ENCODE measurements around the gene EMILIN2.

Gene EMILIN2

DNA sequence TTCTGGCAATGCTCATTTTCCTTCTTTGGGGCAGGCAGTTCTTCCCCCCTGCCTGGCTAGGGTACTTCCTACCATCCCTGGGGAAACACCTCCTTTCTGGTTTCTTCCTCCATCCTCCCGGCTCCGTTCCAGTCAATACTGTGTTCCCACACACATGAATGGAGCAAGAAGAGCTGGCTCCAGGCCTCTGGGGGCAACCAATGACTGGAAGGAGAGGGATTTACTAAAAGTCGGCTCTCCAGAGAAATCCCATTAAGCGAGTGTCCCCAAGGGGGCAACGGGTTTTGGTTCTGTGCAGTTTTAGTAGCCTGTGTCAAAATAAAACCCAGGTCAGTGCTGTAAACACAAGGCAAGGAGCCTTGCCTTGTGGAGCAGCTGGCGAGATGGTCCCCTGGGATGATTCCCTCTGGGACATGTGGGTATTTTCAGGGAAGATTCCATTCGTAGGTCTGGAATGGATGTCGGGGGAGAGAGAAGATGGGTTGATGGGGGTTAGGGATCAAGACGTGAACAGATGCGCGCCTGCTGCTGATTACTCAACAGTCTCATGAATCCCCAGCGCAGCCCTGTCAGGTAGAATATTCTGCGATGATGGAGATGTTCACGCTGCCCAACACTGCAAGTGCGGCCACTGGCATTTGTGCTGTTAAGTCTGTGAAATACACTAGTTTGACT, 32.0 kb downstream of the EMILIN2 start:
- DNase-seq (ENCODE audit: low read depth): no peak

DNA sequence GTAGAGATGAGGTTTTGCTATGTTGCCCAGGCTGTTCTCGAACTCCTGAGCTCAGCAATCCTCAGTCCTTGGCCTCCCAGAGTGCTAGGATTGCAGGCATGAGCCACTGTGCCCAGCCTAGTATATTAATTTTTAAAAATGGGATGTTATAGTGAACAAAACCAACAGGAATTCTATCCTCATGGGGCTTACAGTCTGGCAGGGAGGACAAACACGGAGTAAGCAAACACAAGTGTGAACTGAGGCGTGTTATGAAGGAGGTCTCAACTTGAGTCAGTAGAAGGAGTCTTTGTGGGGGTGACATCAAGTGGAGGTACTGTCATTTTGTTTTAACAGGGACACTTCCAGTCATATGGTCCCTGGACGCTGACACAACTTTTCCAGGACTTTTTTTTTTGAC, 33.1 kb downstream of the EMILIN2 start:
- DNase-seq (ENCODE audit: low read depth): no peak

DNA sequence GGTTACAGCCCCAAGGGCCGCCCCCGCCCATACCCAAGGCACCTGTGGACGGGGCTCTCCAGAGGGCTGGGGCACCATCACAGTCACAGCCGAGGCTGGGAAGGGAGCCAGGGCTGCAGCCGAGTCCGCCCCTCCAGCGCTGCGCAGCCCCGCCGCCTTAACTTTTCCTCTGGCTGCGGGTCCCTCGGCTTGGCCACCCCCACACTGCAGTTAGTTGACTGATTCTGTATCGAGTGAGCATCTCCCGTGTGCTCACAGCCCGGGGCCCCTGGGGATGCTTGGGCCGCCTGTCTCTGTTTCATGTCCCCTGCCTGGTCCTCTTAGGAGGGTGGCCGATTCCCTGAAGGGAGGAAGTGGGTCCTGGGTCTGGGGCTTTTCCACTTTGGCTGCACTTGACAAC, 33.7 kb downstream of the EMILIN2 start:
- DNase-seq (ENCODE audit: low read depth): no peak

DNA sequence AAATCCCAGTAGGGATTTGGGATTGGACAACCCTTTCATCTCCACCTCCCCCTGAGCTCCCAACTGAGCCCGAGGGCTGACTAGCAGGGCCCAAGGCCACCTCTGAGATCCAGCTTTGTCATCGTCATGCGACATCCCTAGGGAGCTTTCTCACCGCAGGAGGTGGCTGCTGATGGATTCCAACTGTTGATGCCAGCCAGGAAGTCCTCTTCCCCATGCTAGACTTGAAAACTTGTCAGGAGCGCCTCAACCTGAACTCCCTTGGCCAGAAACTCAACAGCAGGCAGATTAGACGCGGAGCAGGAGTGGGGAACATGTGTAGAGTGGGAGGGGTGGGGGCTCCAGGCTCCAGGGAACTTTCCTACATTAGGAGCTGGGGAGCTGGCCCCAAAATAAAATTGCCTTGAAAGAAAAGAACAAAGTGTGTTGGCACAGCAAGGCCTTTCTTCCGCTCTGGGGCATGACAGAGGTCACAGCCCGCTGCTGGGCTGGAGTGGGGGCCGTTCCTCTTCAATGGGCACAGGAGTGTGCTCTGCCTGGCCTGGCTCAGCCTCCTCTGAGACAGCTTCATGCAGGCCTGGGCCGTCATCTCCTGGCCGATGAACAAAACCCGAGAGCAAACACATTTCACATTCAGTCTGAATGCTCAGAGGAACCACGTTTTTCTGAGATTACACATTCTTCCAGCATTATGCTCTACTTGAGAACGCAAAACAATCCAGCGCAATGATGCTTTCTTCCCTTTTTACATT, 34.5 kb downstream of the EMILIN2 start:
- no peak for DNase-seq (ENCODE audit: low read depth)

GRCh38 chr18:2881840-2882195, 35.0 kb downstream of the EMILIN2 start:
- no peak for DNase-seq (ENCODE audit: low read depth)

DNA sequence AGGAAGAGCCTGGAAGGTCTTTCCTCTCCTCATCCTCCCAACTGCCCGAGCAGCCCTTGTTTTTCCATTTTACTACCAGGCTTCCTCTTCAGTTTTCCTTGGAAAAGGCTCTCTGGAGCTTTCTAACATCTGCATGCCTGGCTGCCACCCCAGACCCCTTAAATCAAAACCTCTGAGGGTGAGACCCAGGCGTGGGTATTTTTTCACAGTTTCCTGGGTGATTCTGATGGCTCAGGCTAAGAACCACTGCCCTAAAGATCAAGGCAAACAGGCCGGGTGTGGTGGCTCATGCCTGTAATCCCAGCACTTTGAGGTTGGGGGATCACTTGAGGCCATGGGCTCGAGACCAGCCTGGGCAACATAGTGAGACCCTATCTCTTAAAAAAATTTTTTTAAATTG, 35.4 kb downstream of the EMILIN2 start:
- no peak for DNase-seq (ENCODE audit: low read depth)

GRCh38 chr18:2883076-2883735, 36.4 kb downstream of the EMILIN2 start:
- DNase-seq (ENCODE audit: low read depth): no peak

- no peak for DNase-seq (ENCODE audit: low read depth)
These were observed 38.0 kb downstream of the EMILIN2 start for GRCh38 chr18:2884706-2885285.

DNA sequence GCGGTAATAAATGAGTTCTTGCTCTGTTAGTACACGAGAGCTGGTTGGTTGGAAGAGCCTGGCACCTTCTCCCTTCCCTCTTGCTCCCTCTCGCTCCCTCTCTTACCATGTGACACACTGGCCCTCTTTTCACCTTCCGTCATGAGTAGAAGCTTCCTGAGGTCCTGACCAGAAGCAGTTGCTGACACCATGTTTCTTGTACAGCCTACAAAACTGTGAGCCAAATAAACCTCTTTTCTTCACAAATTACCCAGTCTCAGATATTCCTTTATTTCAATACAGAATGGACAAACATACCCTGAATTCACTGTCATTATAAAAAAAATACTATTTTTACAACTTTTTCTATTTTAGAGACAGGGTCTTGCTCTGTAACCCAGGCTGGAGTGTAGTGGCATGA, 40.7 kb downstream of the EMILIN2 start:
- no peak for DNase-seq (ENCODE audit: low read depth)

DNA sequence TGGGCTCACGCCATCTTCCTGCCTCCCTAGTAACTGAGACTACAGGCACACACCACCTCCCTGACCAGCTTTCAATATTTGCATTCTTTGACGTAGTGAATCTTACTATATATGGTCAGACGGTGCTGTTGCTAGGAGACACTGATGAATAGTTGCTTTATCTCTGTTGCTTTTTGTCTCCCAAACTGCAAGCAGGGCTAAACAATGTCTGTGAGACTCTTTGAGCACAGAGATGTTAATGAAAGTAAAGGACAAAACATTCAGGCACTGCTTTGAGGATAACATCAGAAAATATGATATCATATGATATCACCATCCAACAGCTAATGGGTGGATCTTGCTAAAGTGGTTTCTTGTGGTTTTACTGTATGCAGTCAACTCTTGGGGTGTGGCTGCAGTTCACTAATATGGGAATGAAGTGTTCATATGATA, 43.0 kb downstream of the EMILIN2 start:
- DNase-seq (ENCODE audit: low read depth): no peak

DNA sequence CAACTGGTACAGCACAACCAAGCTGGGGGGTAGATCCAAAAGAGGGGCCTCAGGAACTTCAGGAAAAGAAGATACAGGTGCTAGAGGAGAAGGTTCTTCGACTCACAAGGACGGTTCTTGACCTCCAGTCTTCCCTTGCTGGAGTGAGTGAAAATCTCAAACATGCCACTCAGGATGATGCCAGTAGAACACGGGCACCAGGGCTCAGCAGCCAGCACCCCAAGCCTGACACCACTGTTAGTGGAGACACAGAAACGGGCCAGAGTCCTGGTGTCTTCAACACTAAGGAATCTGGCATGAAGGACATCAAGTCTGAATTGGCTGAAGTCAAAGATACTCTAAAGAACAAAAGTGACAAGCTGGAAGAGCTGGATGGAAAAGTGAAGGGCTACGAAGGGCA, 43.8 kb downstream of the EMILIN2 start:
- DNase-seq (ENCODE audit: low read depth): no peak

DNA sequence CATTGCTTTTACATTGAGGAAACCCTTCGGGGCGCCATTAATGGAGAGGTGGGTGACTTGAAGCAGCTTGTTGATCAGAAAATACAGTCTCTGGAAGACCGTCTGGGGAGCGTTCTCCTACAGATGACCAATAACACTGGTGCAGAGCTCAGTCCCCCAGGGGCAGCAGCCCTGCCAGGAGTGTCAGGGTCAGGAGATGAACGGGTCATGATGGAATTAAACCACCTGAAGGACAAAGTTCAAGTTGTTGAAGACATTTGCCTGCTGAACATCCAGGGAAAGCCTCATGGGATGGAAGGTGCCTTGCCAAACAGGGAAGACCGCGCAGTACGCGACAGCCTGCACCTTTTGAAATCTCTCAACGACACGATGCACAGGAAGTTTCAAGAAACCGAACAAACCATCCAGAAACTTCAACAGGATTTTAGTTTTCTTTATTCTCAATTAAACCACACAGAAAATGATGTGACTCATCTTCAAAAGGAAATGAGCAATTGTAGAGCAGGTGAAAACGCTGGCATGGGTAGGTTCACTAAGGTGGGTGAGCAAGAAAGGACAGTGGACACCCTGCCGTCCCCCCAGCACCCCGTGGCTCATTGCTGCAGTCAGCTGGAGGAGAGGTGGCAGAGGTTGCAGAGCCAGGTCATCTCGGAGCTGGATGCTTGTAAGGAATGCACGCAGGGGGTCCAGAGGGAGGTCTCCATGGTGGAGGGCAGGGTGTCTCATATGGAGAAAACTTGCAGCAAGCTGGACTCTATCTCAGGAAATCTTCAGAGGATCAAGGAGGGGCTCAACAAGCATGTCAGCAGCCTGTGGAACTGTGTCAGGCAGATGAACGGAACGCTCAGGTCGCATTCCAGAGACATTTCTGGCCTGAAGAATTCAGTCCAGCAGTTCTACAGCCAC, 45.0 kb downstream of the EMILIN2 start:
- no peak for DNase-seq (ENCODE audit: low read depth)

DNA sequence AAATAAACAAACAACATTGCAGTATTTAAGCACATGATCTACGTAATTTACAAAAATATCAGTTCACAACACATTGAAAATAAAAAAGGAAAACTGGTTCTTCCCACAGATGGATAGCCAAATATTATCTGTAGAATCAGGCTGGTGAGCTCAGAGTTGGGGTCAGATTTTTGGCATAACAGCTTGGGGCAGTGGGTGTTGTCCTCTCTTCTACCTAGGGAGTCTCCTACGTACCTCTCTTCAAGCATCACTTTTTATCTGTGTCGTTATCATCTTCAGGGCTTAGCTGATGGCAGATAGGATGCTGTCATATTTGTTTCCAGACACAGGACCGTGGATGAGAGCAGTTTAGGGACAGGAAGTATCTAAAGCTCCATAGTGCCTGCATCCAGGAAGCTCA, 46.2 kb downstream of the EMILIN2 start:
- no peak for DNase-seq (ENCODE audit: low read depth)

GRCh38 chr18:2893676-2894075, 46.9 kb downstream of the EMILIN2 start:
- DNase-seq (ENCODE audit: low read depth): no peak

- DNase-seq (ENCODE audit: low read depth): no peak
These were observed 47.5 kb downstream of the EMILIN2 start for GRCh38 chr18:2894131-2894840.

- no peak for DNase-seq (ENCODE audit: low read depth)
These were observed 48.1 kb downstream of the EMILIN2 start for GRCh38 chr18:2894841-2895370.

- DNase-seq (ENCODE audit: low read depth): no peak
These were observed 48.6 kb downstream of the EMILIN2 start for GRCh38 chr18:2895391-2895790.

GRCh38 chr18:2896990-2897389, 50.2 kb downstream of the EMILIN2 start:
- no peak for DNase-seq (ENCODE audit: low read depth)

- DNase-seq (ENCODE audit: low read depth): no peak
These were observed 50.8 kb downstream of the EMILIN2 start for GRCh38 chr18:2897448-2898185.

DNA sequence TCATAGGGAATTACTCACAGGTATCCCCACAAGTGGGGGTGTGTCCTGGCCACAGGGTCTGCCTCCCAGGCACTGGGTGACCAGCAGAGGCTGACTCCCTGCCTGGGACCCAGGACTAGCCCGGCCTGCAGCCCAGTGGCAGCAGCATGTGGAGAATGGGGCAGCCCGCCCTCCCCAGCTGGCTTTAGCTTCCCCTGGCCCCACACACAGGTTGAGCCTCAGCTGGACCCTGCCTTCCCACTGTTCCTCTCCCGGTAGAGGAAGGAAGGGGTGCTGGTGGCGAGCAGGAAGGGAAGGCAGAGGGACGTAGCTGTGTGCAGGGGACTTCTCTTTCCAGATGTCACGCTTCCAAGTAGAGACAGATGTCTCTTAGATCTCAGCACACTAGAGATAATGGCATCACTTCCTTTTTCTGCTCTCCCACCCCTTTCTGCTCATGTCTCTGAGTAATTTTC, 51.4 kb downstream of the EMILIN2 start:
- peak; percentile 47 for DNase-seq (ENCODE audit: low read depth)

All from CMK (cell line).